ENCODE data around the gene CECR2.
A peak's percentile ranks its signal among the peaks of the same experiment; 100 is the strongest.
"Not testable (repeated sequence)": the region's sequence is repeated elsewhere in the genome, so short reads cannot be mapped to it uniquely, and the experiment has no call there.

The CECR2 gene

DNA sequence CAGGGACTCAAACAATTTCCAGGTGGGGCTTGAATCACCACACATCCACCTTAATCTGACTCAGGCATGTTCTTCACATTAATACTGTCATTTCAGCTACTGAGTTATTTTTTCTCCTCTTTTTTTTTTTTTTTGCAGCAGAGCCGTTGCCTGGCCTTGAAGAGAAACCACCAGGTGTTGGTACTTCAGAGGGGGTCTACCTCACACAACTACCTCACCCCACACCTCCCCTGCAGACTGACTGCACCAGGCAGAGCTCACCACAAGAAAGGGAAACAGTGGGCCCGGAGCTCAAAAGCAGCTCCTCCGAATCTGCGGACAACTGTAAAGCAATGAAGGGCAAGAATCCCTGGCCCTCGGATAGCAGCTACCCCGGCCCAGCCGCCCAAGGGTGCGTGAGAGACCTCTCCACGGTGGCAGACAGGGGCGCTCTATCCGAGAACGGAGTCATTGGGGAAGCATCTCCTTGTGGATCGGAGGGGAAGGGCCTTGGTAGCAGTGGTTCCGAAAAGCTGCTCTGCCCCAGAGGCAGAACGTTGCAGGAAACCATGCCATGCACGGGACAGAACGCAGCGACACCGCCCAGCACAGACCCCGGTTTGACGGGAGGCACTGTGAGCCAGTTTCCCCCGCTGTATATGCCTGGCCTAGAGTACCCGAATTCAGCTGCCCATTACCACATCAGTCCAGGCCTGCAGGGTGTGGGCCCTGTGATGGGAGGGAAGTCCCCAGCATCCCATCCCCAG is 178.9 kb downstream of the CECR2 start:
- Histone ChIP-seq H3K9me3 (ENCODE audit: control insufficient read depth, insufficient read depth, low read length) (no peaks in the 10 kb centered on the region), H3K27ac (ENCODE audit: low read depth, low read length) (no peak overlapping the region), H3K4me1 (ENCODE audit: control insufficient read depth, insufficient read depth, low read length) (no peaks in the 10 kb centered on the region), H3K36me3 (ENCODE audit: control insufficient read depth, insufficient read depth, low read length) (peaks cover 87% of the 10 kb centered on the region), H3K27me3 (ENCODE audit: control insufficient read depth, insufficient read depth, low read length) (no peaks in the 10 kb centered on the region), H3K4me3 (ENCODE audit: low read depth, low read length) (no peak overlapping the region), H3K9ac (ENCODE audit: low read depth, low read length) (no peak overlapping the region)

DNA sequence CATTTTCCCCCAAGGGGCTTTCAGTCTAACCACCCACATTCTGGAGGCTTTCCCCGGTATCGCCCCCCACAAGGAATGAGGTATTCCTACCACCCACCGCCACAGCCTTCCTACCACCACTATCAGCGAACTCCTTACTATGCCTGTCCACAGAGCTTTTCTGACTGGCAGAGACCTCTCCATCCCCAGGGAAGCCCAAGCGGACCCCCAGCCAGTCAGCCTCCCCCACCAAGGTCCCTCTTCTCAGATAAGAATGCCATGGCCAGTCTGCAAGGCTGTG is 179.4 kb downstream of the CECR2 start:
- peaks cover 87% of the 10 kb centered on the region for H3K36me3 ChIP-seq (ENCODE audit: control insufficient read depth, insufficient read depth, low read length)
- H3K4me1 ChIP-seq (ENCODE audit: control insufficient read depth, insufficient read depth, low read length): no peaks in the 10 kb centered on the region
- no peaks in the 10 kb centered on the region for H3K27me3 ChIP-seq (ENCODE audit: control insufficient read depth, insufficient read depth, low read length)
- H3K27ac ChIP-seq (ENCODE audit: low read depth, low read length): no peak overlapping the region
- no peak overlapping the region for H3K4me3 ChIP-seq (ENCODE audit: low read depth, low read length)
- no peak overlapping the region for H3K9ac ChIP-seq (ENCODE audit: low read depth, low read length)
- no peaks in the 10 kb centered on the region for H3K9me3 ChIP-seq (ENCODE audit: control insufficient read depth, insufficient read depth, low read length)

DNA sequence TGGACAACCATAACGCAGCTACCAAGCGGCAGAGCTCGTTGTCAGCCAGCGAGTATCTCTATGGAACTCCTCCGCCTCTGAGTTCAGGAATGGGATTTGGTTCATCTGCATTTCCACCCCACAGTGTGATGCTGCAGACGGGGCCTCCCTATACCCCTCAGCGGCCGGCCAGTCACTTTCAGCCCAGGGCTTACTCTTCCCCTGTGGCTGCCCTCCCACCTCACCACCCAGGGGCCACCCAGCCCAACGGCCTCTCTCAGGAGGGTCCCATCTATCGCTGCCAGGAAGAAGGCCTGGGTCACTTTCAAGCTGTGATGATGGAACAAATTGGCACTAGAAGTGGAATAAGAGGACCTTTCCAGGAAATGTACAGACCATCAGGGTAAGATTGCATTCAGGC is 179.9 kb downstream of the CECR2 start:
- Histone ChIP-seq H3K4me3 (ENCODE audit: low read depth, low read length) (no peak overlapping the region), H3K9ac (ENCODE audit: low read depth, low read length) (no peak overlapping the region), H3K9me3 (ENCODE audit: control insufficient read depth, insufficient read depth, low read length) (no peaks in the 10 kb centered on the region), H3K27me3 (ENCODE audit: control insufficient read depth, insufficient read depth, low read length) (no peaks in the 10 kb centered on the region), H3K36me3 (ENCODE audit: control insufficient read depth, insufficient read depth, low read length) (peaks cover 87% of the 10 kb centered on the region), H3K27ac (ENCODE audit: low read depth, low read length) (no peak overlapping the region), H3K4me1 (ENCODE audit: control insufficient read depth, insufficient read depth, low read length) (no peaks in the 10 kb centered on the region)

DNA sequence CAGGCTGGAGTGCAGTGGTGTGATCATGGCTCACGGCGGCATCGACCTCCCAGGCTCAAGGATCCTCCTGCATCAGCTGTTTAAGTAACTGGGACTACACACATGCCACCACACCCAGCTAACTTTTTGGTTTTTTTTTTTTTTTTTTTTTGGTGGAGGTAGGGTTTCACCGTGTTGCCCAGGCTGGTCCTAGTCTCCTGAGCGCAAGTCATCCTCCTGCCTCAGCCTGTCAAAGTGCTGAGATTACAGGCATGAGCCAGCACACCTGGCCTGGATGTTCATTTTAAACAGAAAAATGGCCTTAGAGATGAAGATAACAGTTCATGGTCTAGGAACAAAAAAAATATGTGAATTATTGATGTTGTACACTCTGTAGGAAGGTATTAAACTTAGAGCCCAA is 180.4 kb downstream of the CECR2 start:
- no peak overlapping the region for H3K9ac ChIP-seq (ENCODE audit: low read depth, low read length)
- no peaks in the 10 kb centered on the region for H3K27me3 ChIP-seq (ENCODE audit: control insufficient read depth, insufficient read depth, low read length)
- H3K27ac ChIP-seq (ENCODE audit: low read depth, low read length): no peak overlapping the region
- no peaks in the 10 kb centered on the region for H3K9me3 ChIP-seq (ENCODE audit: control insufficient read depth, insufficient read depth, low read length)
- peaks cover 89% of the 10 kb centered on the region for H3K36me3 ChIP-seq (ENCODE audit: control insufficient read depth, insufficient read depth, low read length)
- H3K4me3 ChIP-seq (ENCODE audit: low read depth, low read length): no peak overlapping the region
- H3K4me1 ChIP-seq (ENCODE audit: control insufficient read depth, insufficient read depth, low read length): no peaks in the 10 kb centered on the region

DNA sequence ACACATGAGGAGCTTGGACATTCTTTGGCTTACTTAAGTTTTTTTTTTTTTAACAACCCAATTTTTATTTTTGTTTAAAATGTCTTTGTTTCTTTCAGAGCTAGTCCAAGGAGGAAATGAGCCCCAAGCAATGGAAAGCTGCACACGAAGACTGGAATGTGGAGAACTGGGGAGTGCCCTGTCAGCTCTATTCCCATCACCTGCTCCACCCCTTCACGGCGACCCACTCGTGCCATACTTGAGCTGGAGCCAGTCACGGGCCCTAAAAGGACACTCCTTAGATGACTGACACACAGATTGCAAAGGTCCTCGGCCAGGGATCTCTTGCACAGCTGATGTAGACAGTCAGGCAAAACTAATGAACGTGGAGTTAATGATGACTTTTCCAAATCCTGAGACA is 183.5 kb downstream of the CECR2 start:
- Histone ChIP-seq H3K36me3 (ENCODE audit: control insufficient read depth, insufficient read depth, low read length) (peaks cover 93% of the 10 kb centered on the region), H3K27me3 (ENCODE audit: control insufficient read depth, insufficient read depth, low read length) (no peaks in the 10 kb centered on the region), H3K4me1 (ENCODE audit: control insufficient read depth, insufficient read depth, low read length) (no peaks in the 10 kb centered on the region), H3K9ac (ENCODE audit: low read depth, low read length) (no peak overlapping the region), H3K4me3 (ENCODE audit: low read depth, low read length) (no peak overlapping the region), H3K27ac (ENCODE audit: low read depth, low read length) (no peak overlapping the region), H3K9me3 (ENCODE audit: control insufficient read depth, insufficient read depth, low read length) (no peaks in the 10 kb centered on the region)

DNA sequence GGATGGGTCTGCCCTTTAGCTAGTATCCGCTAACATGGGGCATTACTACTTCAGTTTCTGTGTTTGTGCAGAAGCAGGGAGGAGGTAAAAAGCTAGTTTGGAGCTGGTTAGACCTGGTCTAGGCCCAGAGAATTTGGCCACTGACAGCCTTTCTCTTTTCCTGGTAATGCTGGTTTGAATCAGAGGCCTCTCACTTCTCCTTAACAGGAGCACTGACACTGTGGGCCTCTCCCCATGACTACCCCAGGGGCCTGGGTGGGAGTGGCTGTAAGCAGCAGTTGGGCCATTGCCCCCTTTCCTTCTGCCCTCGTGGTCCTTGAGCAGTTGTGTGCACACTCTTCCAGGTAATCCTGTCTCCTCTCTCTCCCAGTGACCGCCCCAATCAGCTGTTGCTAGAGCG is 185.6 kb downstream of the CECR2 start:
- no peak overlapping the region for H3K27ac ChIP-seq (ENCODE audit: low read depth, low read length)
- H3K36me3 ChIP-seq (ENCODE audit: control insufficient read depth, insufficient read depth, low read length): peaks cover 93% of the 10 kb centered on the region

DNA sequence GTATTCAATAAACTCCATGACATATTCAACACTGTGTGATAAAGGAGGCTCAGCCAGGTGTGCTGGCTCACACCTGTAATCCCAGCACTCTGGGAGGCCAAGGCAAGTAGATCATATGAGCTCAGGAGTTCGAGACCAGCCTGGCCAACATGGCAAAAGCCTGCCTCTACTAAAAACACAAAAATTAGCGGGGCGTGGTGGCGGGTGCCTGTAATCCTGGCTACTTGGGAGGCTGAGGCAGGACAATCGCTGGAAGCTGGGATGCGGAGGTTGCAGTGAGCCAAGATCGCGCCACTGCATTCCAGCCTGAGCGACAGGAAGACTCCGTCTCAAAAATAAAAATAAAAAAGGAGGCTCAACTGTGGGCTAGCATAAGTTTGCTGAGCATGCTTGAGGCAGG is 189.9 kb downstream of the CECR2 start:
- Histone ChIP-seq H3K27ac (ENCODE audit: low read depth, low read length) (no peak overlapping the region), H3K4me3 (ENCODE audit: low read depth, low read length) (no peak overlapping the region), H3K9ac (ENCODE audit: low read depth, low read length) (no peak overlapping the region), H3K36me3 (ENCODE audit: control insufficient read depth, insufficient read depth, low read length) (peaks cover 57% of the 10 kb centered on the region), H3K4me1 (ENCODE audit: control insufficient read depth, insufficient read depth, low read length) (peaks cover 21% of the 10 kb centered on the region), H3K9me3 (ENCODE audit: control insufficient read depth, insufficient read depth, low read length) (peaks cover 5% of the 10 kb centered on the region; the same call in 1 of the 2 replicates), H3K27me3 (ENCODE audit: control insufficient read depth, insufficient read depth, low read length) (no peaks in the 10 kb centered on the region)

More for the DNA sequence above, 185.6 kb downstream of the CECR2 start:
- no peak overlapping the region for H3K4me3 ChIP-seq (ENCODE audit: low read depth, low read length)
- no peak overlapping the region for H3K9ac ChIP-seq (ENCODE audit: low read depth, low read length)
- H3K27me3 ChIP-seq (ENCODE audit: control insufficient read depth, insufficient read depth, low read length): no peaks in the 10 kb centered on the region
- no peaks in the 10 kb centered on the region for H3K9me3 ChIP-seq (ENCODE audit: control insufficient read depth, insufficient read depth, low read length)
- H3K4me1 ChIP-seq (ENCODE audit: control insufficient read depth, insufficient read depth, low read length): no peaks in the 10 kb centered on the region

DNA sequence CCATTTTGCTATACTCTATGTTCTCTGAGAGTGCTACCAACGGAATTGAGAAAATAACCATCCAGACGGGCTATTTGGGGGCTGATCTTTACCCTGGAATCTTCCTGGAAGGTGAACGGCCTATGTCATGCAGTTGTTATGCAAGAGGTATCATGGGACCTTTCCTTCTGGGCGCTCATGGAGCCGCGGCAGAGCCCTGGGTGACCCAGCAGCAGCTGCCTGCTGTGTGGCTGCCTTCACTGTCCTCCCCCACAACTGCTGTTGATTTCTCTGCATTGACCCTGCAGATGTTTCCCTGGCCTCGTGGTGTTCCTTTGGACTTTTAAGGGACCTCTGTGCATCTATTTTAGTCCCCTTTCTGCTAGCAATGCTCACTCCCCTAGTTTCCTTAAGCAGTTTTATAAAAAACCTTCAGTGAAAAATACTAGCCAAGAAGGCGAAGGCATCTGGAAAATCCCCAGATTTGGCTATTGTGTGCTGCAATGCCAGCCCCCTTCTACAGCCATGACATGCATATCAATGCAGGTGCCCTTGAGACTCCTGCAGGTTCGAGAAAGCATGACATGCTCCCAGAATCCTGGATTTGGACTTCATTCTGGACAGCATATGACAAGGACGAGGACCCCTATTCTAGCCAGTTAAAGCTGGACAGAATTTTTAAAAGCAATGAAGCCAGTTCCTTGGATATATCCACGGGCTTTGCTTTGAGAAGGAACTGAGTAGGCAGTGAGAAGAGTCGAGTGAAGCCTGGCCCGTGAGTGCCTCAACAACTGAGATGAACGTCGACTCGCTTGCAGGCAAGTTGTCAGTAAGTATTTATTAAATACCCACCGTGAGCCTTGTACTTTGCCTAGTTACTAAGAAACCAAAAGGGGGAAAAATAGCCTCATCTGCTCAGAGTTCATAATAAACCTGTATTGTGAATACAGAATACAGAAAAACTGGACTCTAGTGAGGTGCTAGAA is 193.9 kb downstream of the CECR2 start, which contains the start of gene SLC25A18:
TSS of gene SLC25A18 (plus strand) at position 593 of the 965 bp plus-strand sequence. CDS start 16,447 bp downstream, outside the sequence.
- H3K27me3 ChIP-seq (ENCODE audit: control insufficient read depth, insufficient read depth, low read length): no peaks in the 10 kb centered on the region
- H3K9ac ChIP-seq (ENCODE audit: low read depth, low read length): peak within 1 kb of the TSS; percentile 59
- 0 out of 2 replicates have a peak within 1 kb of the TSS, but pooled peaks have one; percentile 3 for H3K4me3 ChIP-seq (ENCODE audit: low read depth, low read length)
- H3K27ac ChIP-seq (ENCODE audit: low read depth, low read length): peak within 1 kb of the TSS; percentile 88
- H3K4me1 ChIP-seq (ENCODE audit: control insufficient read depth, insufficient read depth, low read length): peaks cover 22% of the 10 kb centered on the region
- peaks cover 5% of the 10 kb centered on the region; the same call in 1 of the 2 replicates for H3K9me3 ChIP-seq (ENCODE audit: control insufficient read depth, insufficient read depth, low read length)
- H3K36me3 ChIP-seq (ENCODE audit: control insufficient read depth, insufficient read depth, low read length): peaks cover 22% of the 10 kb centered on the region

DNA sequence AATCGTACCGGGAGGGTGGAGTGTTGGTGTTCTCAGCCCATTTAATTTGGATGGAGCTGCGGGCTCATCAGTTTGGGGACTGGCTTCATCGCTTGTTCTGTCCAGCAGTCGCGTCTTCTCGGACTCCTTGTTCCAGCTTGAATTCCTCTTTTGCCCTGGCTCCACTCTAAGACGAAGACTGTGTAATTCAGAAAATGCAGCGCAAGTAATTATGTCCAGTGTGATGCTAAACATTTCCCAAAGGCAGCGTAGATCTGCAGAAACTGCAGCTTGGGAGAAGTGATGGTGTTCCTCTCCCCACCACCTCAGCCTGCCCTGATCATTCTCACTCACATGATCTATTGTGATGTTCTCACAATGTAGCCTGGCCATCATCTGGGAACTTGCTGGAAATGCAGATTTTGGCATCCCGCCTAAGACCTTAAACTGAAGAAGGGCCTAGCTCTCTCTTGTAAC is 194.7 kb downstream of the CECR2 start:
- no peak overlapping the region for H3K27ac ChIP-seq (ENCODE audit: low read depth, low read length)
- peaks cover 22% of the 10 kb centered on the region for H3K4me1 ChIP-seq (ENCODE audit: control insufficient read depth, insufficient read depth, low read length)
- peaks cover 5% of the 10 kb centered on the region; the same call in 1 of the 2 replicates for H3K9me3 ChIP-seq (ENCODE audit: control insufficient read depth, insufficient read depth, low read length)
- peaks cover 14% of the 10 kb centered on the region for H3K36me3 ChIP-seq (ENCODE audit: control insufficient read depth, insufficient read depth, low read length)
- no peak overlapping the region for H3K9ac ChIP-seq (ENCODE audit: low read depth, low read length)
- H3K4me3 ChIP-seq (ENCODE audit: low read depth, low read length): no peak overlapping the region
- H3K27me3 ChIP-seq (ENCODE audit: control insufficient read depth, insufficient read depth, low read length): no peaks in the 10 kb centered on the region

DNA sequence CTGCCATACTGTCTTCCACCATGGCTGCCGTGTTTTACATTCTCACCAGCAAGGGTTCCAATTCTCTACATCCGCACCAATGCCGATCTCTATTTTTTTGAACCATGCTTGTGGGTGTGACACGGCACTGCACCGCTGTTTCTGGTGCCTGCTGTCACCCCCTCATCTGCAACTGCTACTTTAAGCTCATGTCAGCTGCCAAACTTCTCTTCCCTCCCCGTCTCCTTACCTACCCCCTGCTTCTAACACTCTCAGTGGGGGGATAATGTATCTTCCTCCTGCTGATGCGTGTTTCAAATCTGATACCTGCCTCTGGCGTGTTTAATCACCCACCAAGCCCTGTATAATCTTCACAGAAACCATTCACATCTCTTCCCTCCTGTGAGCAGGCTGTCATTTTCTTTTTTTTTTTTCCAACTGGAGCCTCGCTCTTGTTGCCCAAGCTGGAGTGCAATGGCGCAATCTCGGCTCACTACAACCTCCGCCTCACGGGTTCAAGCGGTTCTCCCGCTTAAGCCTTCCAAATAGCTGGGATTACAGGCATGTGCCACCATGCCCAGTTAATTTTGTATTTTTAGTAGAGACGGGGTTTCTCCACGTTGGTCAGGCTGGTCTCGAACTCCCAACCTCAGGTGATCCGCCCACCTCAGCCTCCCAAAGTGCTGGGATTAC is 196.9 kb downstream of the CECR2 start:
- H3K9ac ChIP-seq (ENCODE audit: low read depth, low read length); H3K36me3 ChIP-seq (ENCODE audit: control insufficient read depth, insufficient read depth, low read length); H3K4me3 ChIP-seq (ENCODE audit: low read depth, low read length); H3K9me3 ChIP-seq (ENCODE audit: control insufficient read depth, insufficient read depth, low read length); H3K27me3 ChIP-seq (ENCODE audit: control insufficient read depth, insufficient read depth, low read length); H3K27ac ChIP-seq (ENCODE audit: low read depth, low read length): not testable (repeated sequence)
- H3K4me1 ChIP-seq (ENCODE audit: control insufficient read depth, insufficient read depth, low read length): peaks cover 38% of the 10 kb centered on the region

Measured in HUES48 (cell line).